GM12875 (cell line): ENCODE measurements around the gene IFRD1.

Source experiments
- H3K4me3 ChIP-seq: one replicate; pipeline ENCODE4 v1.5.1; 2011; ENCODE audit warnings: low read depth, low read length, control low read depth
- TF ChIP-seq, protein P1 (sequence below): IDR thresholded peaks from 2 replicates; pipeline ENCODE4 v1.5.1; 2011; ENCODE audit warnings: low read depth, mild to moderate bottlenecking, control low read depth, inconsistent platforms, low read length, moderate library complexity, borderline replicate concordance; ENCODE audit not compliant: insufficient read depth

The IFRD1 gene

DNA sequence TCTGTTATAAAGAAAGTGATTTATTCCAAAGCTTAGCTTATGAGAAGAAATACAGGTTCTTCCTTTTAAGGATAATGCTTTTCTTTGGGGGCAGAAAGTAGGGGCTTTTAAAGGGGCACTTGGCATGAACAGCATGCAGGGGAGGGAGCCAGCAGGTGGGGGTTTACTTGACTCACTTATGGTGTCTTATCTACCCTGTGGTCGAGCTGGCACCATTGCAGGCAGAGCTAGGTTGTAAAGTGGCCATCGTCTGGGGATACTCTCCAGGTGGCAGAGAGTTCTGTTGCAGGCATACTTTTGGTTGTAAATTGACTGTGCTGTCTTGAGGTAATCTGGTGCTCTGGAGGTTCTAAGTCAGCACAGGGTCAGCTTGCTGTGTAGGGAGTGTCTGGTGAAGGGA is 26.3 kb upstream of the IFRD1 start:
- no peak overlapping the region for H3K4me3 ChIP-seq
- TF ChIP-seq, protein P1, sequence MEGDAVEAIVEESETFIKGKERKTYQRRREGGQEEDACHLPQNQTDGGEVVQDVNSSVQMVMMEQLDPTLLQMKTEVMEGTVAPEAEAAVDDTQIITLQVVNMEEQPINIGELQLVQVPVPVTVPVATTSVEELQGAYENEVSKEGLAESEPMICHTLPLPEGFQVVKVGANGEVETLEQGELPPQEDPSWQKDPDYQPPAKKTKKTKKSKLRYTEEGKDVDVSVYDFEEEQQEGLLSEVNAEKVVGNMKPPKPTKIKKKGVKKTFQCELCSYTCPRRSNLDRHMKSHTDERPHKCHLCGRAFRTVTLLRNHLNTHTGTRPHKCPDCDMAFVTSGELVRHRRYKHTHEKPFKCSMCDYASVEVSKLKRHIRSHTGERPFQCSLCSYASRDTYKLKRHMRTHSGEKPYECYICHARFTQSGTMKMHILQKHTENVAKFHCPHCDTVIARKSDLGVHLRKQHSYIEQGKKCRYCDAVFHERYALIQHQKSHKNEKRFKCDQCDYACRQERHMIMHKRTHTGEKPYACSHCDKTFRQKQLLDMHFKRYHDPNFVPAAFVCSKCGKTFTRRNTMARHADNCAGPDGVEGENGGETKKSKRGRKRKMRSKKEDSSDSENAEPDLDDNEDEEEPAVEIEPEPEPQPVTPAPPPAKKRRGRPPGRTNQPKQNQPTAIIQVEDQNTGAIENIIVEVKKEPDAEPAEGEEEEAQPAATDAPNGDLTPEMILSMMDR, result no peak

DNA sequence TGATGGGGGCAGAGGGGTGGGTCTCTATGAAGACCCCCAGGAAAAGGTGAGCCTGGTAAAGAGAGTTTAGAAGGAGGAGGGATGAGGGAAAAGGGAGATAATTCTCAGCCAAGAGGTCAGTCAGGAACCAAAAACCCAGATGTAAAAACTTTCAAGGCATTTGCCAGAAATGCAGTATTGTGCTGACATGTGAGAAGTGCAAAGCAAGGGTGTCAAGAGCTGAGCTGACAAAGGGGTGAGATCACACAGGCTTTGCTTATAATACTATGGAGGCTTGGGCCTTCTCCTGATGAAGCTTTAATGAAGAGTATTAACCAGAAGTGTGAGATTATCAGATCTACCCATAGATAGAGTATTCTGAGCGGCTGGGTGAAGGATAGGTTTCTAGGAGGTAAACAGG is 22.3 kb upstream of the IFRD1 start:
- TF ChIP-seq, protein P1, result no peak
- no peak overlapping the region for H3K4me3 ChIP-seq

DNA sequence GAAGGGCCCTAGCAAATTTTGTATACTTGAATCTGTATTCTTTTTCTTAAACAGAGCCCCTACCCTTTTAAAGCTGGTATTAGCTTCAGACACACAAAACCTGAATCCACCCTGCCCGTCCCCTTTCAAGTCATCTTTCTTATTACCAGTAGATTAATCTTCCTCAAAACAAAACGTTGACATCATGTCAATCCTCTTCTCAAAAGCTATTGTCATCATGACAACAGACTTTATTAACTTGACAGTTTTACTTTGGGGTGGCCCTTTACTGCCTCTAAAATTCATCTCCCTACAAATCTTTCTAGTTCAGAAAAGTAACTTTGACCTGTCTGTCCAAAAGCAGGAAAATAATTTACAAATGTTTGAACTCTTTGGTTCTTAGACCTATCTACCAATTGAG is 21.5 kb upstream of the IFRD1 start:
- TF ChIP-seq, protein P1, result no peak
- H3K4me3 ChIP-seq, result no peak overlapping the region

DNA sequence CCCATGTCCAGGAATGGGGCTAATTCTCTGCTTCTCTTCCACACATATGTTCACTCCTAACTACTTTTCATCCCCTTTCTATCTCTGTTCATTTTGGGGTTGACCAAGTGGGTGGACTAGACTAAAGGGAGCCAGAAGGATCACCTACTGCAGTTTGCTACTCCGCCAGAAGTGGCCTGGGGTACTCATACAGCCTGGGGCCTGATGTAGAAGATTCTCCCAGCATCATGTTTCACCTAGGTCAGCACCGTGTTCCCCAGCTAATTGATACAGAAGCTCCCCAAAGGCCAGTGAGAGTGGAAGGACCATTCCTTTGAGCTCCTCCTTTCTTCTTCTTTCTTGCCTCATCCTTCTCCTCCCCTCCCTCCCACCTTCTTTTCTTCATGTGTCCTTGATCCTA is 19.6 kb upstream of the IFRD1 start:
- no peak overlapping the region for H3K4me3 ChIP-seq
- TF ChIP-seq, protein P1, result no peak

DNA sequence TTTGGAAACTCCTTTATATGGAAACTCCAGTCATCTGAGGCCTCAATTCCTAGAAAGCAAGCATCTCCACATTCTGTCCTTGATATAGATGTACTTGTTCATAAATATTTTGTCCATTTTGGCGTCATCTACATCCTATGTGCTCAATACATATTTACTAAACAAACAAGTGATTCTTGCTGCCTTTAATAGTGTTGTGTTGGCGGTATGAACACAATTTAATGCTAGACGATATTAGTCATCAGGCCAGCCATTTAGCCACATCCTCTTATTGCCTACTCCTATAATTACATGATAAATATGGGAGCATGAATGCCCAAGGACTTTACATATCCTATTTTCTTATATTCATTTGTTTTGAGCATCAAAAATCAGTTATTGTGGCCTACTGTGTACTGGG is 18.5 kb upstream of the IFRD1 start:
- TF ChIP-seq, protein P1, result no peak

DNA sequence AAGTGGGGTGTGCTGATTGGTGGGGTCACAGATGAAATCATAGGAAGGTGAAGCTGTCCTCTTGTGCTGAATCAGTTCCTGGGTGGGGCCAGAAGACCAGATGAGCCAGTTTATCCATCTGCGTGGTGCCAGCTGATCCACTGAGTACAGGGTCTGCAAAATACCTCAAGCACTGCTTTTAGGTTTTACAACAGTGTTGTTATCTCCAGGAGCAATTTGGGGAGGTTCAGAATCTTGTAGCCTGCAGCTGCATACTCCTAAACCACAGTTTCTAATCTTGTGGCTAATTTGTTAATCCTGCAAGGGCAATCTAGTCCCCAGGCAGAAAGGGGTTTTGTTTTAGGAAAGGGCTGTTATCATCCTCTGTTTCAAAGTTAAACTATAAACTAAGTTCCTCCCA is 17.0 kb upstream of the IFRD1 start:
- TF ChIP-seq, protein P1, result no peak
- no peak overlapping the region for H3K4me3 ChIP-seq

More for the DNA sequence above, 18.5 kb upstream of the IFRD1 start:
- no peak overlapping the region for H3K4me3 ChIP-seq

DNA sequence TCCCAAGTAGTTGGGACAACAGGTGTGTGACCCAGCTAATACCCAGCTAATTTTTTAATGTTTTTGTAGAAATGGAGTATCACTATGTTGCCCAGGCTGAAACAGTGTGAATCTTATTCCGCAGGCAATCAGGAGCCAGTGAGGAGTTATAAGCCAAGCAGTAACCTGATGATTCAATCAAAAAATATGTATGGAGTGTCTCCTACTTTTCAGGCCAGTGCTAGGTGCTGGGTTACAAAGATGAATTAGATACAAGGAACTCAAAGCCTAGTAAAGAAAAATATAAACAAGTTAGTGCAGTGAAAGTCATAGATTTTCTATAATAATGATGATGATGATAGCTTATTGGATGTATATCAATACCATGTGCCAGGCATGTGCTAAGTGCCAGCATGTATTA is 13.2 kb upstream of the IFRD1 start:
- H3K4me3 ChIP-seq, result no peak overlapping the region
- TF ChIP-seq, protein P1, result no peak
